Liver (tissue), 9 donors: ENCODE results near the gene IQCM. TPM values are rescaled to one million over a fixed set of nuclear protein-coding genes. Genes with fewer than 3 reads are reported as not detected.

Source experiments
- DNase-seq: peaks from one replicate; pipeline ENCODE4 v3.0.0-alpha.2; 2017; ENCODE audit warnings: low spot score
- H3K27ac ChIP-seq, 2 donors: one replicate each; pipeline ENCODE4 v1.7.0; 2013; ENCODE audit warnings: inconsistent platforms in 2 of 2, low read length in 2 of 2, control low read depth in 1 of 2, low read depth in 1 of 2, mild to moderate bottlenecking in 1 of 2
- H3K27me3 ChIP-seq, 4 donors: one replicate each; pipeline versions ENCODE4 v1.6.1 to v1.7.0; 2013; ENCODE audit warnings: low read length in 3 of 4, inconsistent platforms in 1 of 4, mild to moderate bottlenecking in 1 of 4, moderate library complexity in 1 of 4; ENCODE audit not compliant: control insufficient read depth in 4 of 4, insufficient read depth in 4 of 4
- H3K36me3 ChIP-seq, 4 donors: one replicate each; pipeline versions ENCODE4 v1.6.1 to v1.7.0; 2013; ENCODE audit warnings: low read length in 3 of 4, mild to moderate bottlenecking in 3 of 4, low read depth in 1 of 4, moderate library complexity in 1 of 4; ENCODE audit not compliant: control insufficient read depth in 4 of 4, insufficient read depth in 3 of 4
- H3K4me1 ChIP-seq, 4 donors: one replicate each; pipeline versions ENCODE4 v1.6.1 to v1.7.0; 2013; ENCODE audit warnings: low read length in 3 of 4, mild to moderate bottlenecking in 3 of 4, moderate library complexity in 1 of 4; ENCODE audit not compliant: control insufficient read depth in 4 of 4, insufficient read depth in 4 of 4
- H3K4me3 ChIP-seq, 3 donors: one replicate each; pipeline versions ENCODE4 v1.6.1 to v1.7.0; 2013; ENCODE audit warnings: low read length in 3 of 3, control low read depth in 1 of 3, low read depth in 1 of 3, mild to moderate bottlenecking in 1 of 3
- H3K9ac ChIP-seq, 2 donors: one replicate each; pipeline ENCODE4 v1.7.0; 2013; ENCODE audit warnings: low read length in 2 of 2, mild to moderate bottlenecking in 2 of 2, moderate library complexity in 2 of 2, control low read depth in 1 of 2, low read depth in 1 of 2
- H3K9me3 ChIP-seq, 4 donors: one replicate each; pipeline versions ENCODE4 v1.6.1 to v1.7.0; 2013; ENCODE audit warnings: low read length in 3 of 4; ENCODE audit not compliant: control insufficient read depth in 4 of 4
- EGR1 ChIP-seq, 2 donors: IDR thresholded peaks; 2 replicates each; pipeline ENCODE4 v1.6.1; 2016 to 2018; ENCODE audit warnings: antibody characterized with exemption in 2 of 2, low read depth in 2 of 2
- FOXA1 ChIP-seq: IDR thresholded peaks from 2 replicates; pipeline ENCODE4 v1.6.1; 2016; ENCODE audit warnings: antibody characterized with exemption
- FOXA2 ChIP-seq: IDR thresholded peaks from 2 replicates; pipeline ENCODE4 v1.6.1; 2016; ENCODE audit warnings: antibody characterized with exemption
- GABPA ChIP-seq, 2 donors: IDR thresholded peaks in 1 of 2; conservative IDR thresholded peaks in 1 of 2; 2 replicates each; pipeline ENCODE4 v1.6.1; 2016; ENCODE audit warnings: antibody characterized with exemption in 2 of 2, mild to moderate bottlenecking in 1 of 2, moderate library complexity in 1 of 2
- HNF4A ChIP-seq, 2 donors: conservative IDR thresholded peaks; 2 replicates each; pipeline ENCODE4 v1.6.1; 2016; ENCODE audit warnings: antibody characterized with exemption in 2 of 2, mild to moderate bottlenecking in 2 of 2
- HNF4G ChIP-seq: IDR thresholded peaks from 2 replicates; pipeline ENCODE4 v1.6.1; 2016; ENCODE audit warnings: antibody characterized with exemption
- JUND ChIP-seq, 2 donors: IDR thresholded peaks; 2 replicates each; pipeline ENCODE4 v1.6.1; 2016; ENCODE audit warnings: antibody characterized with exemption in 2 of 2
- NR2F2 ChIP-seq: IDR thresholded peaks from 2 replicates; pipeline ENCODE4 v1.6.1; 2016; ENCODE audit warnings: antibody characterized with exemption
- RAD21 ChIP-seq, 2 donors: IDR thresholded peaks; 2 replicates each; pipeline ENCODE4 v1.6.1; 2016; ENCODE audit warnings: antibody characterized with exemption in 2 of 2, mild to moderate bottlenecking in 2 of 2
- RXRA ChIP-seq, 2 donors: IDR thresholded peaks; 2 replicates each; pipeline ENCODE4 v1.6.1; 2017 to 2018; ENCODE audit warnings: antibody characterized with exemption in 2 of 2, mild to moderate bottlenecking in 1 of 2
- SP1 ChIP-seq: IDR thresholded peaks from 2 replicates; pipeline ENCODE4 v1.6.1; 2018; ENCODE audit warnings: antibody characterized with exemption, mild to moderate bottlenecking
- YY1 ChIP-seq: IDR thresholded peaks from 2 replicates; pipeline ENCODE4 v1.6.1; 2016; ENCODE audit warnings: antibody characterized with exemption, mild to moderate bottlenecking
- WGBS: extraction: QIAGEN DNeasy Blood & Tissue Kit; methylation state at CpG from one replicate; pipeline ENCODE4 v1.1.7; 2013; 5-methylcytosine and 5-hydroxymethylcytosine counted together
- polyA plus RNA-seq, 2 donors: library from polyadenylated mRNA; stranded (reverse) in 1 of 2; unstranded in 1 of 2; fragments of 200-250 nt in 1 of 2; fragments of >200 nt in 1 of 2; fragmentation: Nextera tagmentation in 1 of 2; extraction: Ambion mirVana in 1 of 2; gene quantifications; one replicate each; pipeline versions ENCODE4 v1.2.1 to v1.2.3, GENCODE V29; 2013 to 2015
- total RNA-seq, 2 donors: library from RNA; depleted of rRNA; stranded (reverse); fragments of >200 nt; gene quantifications; one replicate each; pipeline ENCODE4 v1.2.3, GENCODE V29; 2014
- TF ChIP-seq, protein P1 (sequence below): IDR thresholded peaks from 2 replicates; pipeline ENCODE4 v1.6.1; 2016; ENCODE audit warnings: antibody characterized with exemption
- TF ChIP-seq, protein P2 (sequence below): IDR thresholded peaks from 2 replicates; pipeline ENCODE4 v1.6.1; 2016; ENCODE audit warnings: antibody characterized with exemption, mild to moderate bottlenecking
- TF ChIP-seq, protein P3 (sequence below): fragments of 150-350 bp; IDR thresholded peaks from 2 replicates; pipeline ENCODE4 v1.5.1; 2017; ENCODE audit warnings: improper control_type of control experiment, low read depth, low read length; ENCODE audit not compliant: missing input control
- TF ChIP-seq, protein P4 (sequence below): IDR thresholded peaks from 2 replicates; pipeline ENCODE4 v1.6.1; 2016; ENCODE audit warnings: antibody characterized with exemption
- TF ChIP-seq, protein P5 (sequence below): IDR thresholded peaks from 2 replicates; pipeline ENCODE4 v1.6.1; 2016; ENCODE audit warnings: antibody characterized with exemption
- donor health status: healthy.
- donor health status: healthy.
- donor health status: healthy.
- donor health status: healthy.
- donor health status: healthy.

The IQCM gene
- total and polyA plus RNA-seq, 4 donors, result 0.08 TPM; not detected in 3

DNA sequence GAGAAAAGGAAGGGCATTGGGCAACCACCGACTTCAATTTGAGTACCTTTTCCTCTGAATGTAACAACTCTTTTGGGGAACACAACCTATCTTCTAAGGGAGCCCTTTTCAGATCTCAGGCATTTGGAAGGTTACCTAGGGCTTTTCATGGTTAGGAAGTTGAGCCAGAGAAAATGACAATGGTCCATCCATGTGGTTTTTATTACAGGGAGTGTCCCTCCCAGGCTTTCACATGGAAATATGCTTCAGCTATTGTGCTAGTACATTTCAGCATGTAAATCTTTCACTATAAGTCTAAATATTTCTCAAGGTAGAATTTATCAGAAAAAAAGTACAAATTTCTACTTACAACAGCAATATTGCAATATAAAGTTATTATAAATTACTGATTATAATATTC lies 259.8 kb downstream of the IQCM start:
- Histone ChIP-seq H3K36me3 (no peaks in the 10 kb centered on the region), H3K9me3 (no peaks in the 10 kb centered on the region), H3K4me3 (no peak overlapping the region), H3K27me3 (no peaks in the 10 kb centered on the region), H3K9ac (no peak overlapping the region), H3K27ac (no peak overlapping the region), H3K4me1 (no peaks in the 10 kb centered on the region)
- no peak for TF ChIP-seq YY1
- no peak for TF ChIP-seq HNF4A (conservative IDR thresholded peaks at IDR 0.05)
- TF ChIP-seq FOXA1, result no peak
- no peak for TF ChIP-seq GABPA (IDR thresholded peaks at IDR 0.05 in 1 of 2, conservative IDR thresholded peaks at IDR 0.05 in 1 of 2)
- TF ChIP-seq, protein P1, sequence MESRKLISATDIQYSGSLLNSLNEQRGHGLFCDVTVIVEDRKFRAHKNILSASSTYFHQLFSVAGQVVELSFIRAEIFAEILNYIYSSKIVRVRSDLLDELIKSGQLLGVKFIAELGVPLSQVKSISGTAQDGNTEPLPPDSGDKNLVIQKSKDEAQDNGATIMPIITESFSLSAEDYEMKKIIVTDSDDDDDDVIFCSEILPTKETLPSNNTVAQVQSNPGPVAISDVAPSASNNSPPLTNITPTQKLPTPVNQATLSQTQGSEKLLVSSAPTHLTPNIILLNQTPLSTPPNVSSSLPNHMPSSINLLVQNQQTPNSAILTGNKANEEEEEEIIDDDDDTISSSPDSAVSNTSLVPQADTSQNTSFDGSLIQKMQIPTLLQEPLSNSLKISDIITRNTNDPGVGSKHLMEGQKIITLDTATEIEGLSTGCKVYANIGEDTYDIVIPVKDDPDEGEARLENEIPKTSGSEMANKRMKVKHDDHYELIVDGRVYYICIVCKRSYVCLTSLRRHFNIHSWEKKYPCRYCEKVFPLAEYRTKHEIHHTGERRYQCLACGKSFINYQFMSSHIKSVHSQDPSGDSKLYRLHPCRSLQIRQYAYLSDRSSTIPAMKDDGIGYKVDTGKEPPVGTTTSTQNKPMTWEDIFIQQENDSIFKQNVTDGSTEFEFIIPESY, result no peak
- no peak for TF ChIP-seq RAD21 (IDR thresholded peaks at IDR 0.05)
- no peak for TF ChIP-seq NR2F2
- TF ChIP-seq FOXA2, result no peak
- no peak for TF ChIP-seq RXRA (IDR thresholded peaks at IDR 0.05)
- no peak for TF ChIP-seq SP1
- TF ChIP-seq, protein P2, sequence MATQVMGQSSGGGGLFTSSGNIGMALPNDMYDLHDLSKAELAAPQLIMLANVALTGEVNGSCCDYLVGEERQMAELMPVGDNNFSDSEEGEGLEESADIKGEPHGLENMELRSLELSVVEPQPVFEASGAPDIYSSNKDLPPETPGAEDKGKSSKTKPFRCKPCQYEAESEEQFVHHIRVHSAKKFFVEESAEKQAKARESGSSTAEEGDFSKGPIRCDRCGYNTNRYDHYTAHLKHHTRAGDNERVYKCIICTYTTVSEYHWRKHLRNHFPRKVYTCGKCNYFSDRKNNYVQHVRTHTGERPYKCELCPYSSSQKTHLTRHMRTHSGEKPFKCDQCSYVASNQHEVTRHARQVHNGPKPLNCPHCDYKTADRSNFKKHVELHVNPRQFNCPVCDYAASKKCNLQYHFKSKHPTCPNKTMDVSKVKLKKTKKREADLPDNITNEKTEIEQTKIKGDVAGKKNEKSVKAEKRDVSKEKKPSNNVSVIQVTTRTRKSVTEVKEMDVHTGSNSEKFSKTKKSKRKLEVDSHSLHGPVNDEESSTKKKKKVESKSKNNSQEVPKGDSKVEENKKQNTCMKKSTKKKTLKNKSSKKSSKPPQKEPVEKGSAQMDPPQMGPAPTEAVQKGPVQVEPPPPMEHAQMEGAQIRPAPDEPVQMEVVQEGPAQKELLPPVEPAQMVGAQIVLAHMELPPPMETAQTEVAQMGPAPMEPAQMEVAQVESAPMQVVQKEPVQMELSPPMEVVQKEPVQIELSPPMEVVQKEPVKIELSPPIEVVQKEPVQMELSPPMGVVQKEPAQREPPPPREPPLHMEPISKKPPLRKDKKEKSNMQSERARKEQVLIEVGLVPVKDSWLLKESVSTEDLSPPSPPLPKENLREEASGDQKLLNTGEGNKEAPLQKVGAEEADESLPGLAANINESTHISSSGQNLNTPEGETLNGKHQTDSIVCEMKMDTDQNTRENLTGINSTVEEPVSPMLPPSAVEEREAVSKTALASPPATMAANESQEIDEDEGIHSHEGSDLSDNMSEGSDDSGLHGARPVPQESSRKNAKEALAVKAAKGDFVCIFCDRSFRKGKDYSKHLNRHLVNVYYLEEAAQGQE, result no peak
- TF ChIP-seq, protein P3, sequence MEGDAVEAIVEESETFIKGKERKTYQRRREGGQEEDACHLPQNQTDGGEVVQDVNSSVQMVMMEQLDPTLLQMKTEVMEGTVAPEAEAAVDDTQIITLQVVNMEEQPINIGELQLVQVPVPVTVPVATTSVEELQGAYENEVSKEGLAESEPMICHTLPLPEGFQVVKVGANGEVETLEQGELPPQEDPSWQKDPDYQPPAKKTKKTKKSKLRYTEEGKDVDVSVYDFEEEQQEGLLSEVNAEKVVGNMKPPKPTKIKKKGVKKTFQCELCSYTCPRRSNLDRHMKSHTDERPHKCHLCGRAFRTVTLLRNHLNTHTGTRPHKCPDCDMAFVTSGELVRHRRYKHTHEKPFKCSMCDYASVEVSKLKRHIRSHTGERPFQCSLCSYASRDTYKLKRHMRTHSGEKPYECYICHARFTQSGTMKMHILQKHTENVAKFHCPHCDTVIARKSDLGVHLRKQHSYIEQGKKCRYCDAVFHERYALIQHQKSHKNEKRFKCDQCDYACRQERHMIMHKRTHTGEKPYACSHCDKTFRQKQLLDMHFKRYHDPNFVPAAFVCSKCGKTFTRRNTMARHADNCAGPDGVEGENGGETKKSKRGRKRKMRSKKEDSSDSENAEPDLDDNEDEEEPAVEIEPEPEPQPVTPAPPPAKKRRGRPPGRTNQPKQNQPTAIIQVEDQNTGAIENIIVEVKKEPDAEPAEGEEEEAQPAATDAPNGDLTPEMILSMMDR, result no peak
- TF ChIP-seq JUND (IDR thresholded peaks at IDR 0.05), result no peak
- TF ChIP-seq, protein P4, sequence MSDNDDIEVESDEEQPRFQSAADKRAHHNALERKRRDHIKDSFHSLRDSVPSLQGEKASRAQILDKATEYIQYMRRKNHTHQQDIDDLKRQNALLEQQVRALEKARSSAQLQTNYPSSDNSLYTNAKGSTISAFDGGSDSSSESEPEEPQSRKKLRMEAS, result no peak
- TF ChIP-seq, protein P5, sequence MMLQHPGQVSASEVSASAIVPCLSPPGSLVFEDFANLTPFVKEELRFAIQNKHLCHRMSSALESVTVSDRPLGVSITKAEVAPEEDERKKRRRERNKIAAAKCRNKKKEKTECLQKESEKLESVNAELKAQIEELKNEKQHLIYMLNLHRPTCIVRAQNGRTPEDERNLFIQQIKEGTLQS, result no peak
- no peak for DNase-seq
- 84% methylated on average over 1 of the region's 1 CpG for WGBS

DNA sequence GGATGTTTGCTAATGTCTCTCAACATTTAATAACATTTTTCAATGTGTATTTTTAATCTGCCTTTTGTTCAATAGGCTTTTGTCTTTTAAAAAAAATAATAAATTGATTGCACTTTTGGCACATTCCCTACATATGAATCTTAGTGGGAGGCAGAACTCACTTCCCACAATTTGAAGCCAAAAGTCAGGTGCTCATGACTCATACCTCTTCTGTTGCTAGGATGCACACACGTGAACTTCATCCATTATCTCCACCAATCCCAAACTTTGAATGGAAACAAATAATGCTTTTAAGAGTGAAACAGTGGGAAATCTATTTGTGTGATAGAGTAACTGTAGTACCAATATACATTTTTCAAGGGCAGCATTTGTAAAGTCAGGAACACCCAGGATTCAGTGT lies 260.5 kb downstream of the IQCM start:
- Histone ChIP-seq H3K27me3 (no peaks in the 10 kb centered on the region), H3K9ac (no peak overlapping the region), H3K36me3 (no peaks in the 10 kb centered on the region), H3K27ac (no peak overlapping the region), H3K4me3 (no peak overlapping the region), H3K9me3 (no peaks in the 10 kb centered on the region), H3K4me1 (no peaks in the 10 kb centered on the region)
- 76% methylated on average over 1 of the region's 1 CpG for WGBS
- no peak for DNase-seq
- TF ChIP-seq EGR1 (IDR thresholded peaks at IDR 0.05; ENCODE audit: low read depth in 2 of 2) (no peak), NR2F2 (no peak), FOXA1 (no peak), HNF4A (conservative IDR thresholded peaks at IDR 0.05) (no peak), JUND (IDR thresholded peaks at IDR 0.05) (no peak), GABPA (IDR thresholded peaks at IDR 0.05 in 1 of 2, conservative IDR thresholded peaks at IDR 0.05 in 1 of 2) (no peak), SP1 (no peak), HNF4G (no peak), RAD21 (IDR thresholded peaks at IDR 0.05) (no peak)
- TF ChIP-seq, protein P5, result no peak
- TF ChIP-seq, protein P4, result no peak
- TF ChIP-seq, protein P1, result no peak
